Liver (tissue), 9 donors: ENCODE measurements around the gene POU3F3. TPM values are rescaled to one million over a fixed set of nuclear protein-coding genes. Genes with fewer than 3 reads are reported as not detected.

Experiments used
- DNase-seq: peaks from one replicate; pipeline ENCODE4 v3.0.0-alpha.2; 2017; ENCODE audit warnings: low spot score
- H3K27ac ChIP-seq, 2 donors: one replicate each; pipeline ENCODE4 v1.7.0; 2013; ENCODE audit warnings: inconsistent platforms in 2 of 2, low read length in 2 of 2, control low read depth in 1 of 2, low read depth in 1 of 2, mild to moderate bottlenecking in 1 of 2
- H3K27me3 ChIP-seq, 4 donors: one replicate each; pipeline versions ENCODE4 v1.6.1 to v1.7.0; 2013; ENCODE audit warnings: low read length in 3 of 4, inconsistent platforms in 1 of 4, mild to moderate bottlenecking in 1 of 4, moderate library complexity in 1 of 4; ENCODE audit not compliant: control insufficient read depth in 4 of 4, insufficient read depth in 4 of 4
- H3K36me3 ChIP-seq, 4 donors: one replicate each; pipeline versions ENCODE4 v1.6.1 to v1.7.0; 2013; ENCODE audit warnings: low read length in 3 of 4, mild to moderate bottlenecking in 3 of 4, low read depth in 1 of 4, moderate library complexity in 1 of 4; ENCODE audit not compliant: control insufficient read depth in 4 of 4, insufficient read depth in 3 of 4
- H3K4me1 ChIP-seq, 4 donors: one replicate each; pipeline versions ENCODE4 v1.6.1 to v1.7.0; 2013; ENCODE audit warnings: low read length in 3 of 4, mild to moderate bottlenecking in 3 of 4, moderate library complexity in 1 of 4; ENCODE audit not compliant: control insufficient read depth in 4 of 4, insufficient read depth in 4 of 4
- H3K4me3 ChIP-seq, 3 donors: one replicate each; pipeline versions ENCODE4 v1.6.1 to v1.7.0; 2013; ENCODE audit warnings: low read length in 3 of 3, control low read depth in 1 of 3, low read depth in 1 of 3, mild to moderate bottlenecking in 1 of 3
- H3K9ac ChIP-seq, 2 donors: one replicate each; pipeline ENCODE4 v1.7.0; 2013; ENCODE audit warnings: low read length in 2 of 2, mild to moderate bottlenecking in 2 of 2, moderate library complexity in 2 of 2, control low read depth in 1 of 2, low read depth in 1 of 2
- H3K9me3 ChIP-seq, 4 donors: one replicate each; pipeline versions ENCODE4 v1.6.1 to v1.7.0; 2013; ENCODE audit warnings: low read length in 3 of 4; ENCODE audit not compliant: control insufficient read depth in 4 of 4
- EGR1 ChIP-seq, 2 donors: IDR thresholded peaks; 2 replicates each; pipeline ENCODE4 v1.6.1; 2016 to 2018; ENCODE audit warnings: antibody characterized with exemption in 2 of 2, low read depth in 2 of 2
- FOXA1 ChIP-seq: IDR thresholded peaks from 2 replicates; pipeline ENCODE4 v1.6.1; 2016; ENCODE audit warnings: antibody characterized with exemption
- FOXA2 ChIP-seq: IDR thresholded peaks from 2 replicates; pipeline ENCODE4 v1.6.1; 2016; ENCODE audit warnings: antibody characterized with exemption
- GABPA ChIP-seq, 2 donors: IDR thresholded peaks in 1 of 2; conservative IDR thresholded peaks in 1 of 2; 2 replicates each; pipeline ENCODE4 v1.6.1; 2016; ENCODE audit warnings: antibody characterized with exemption in 2 of 2, mild to moderate bottlenecking in 1 of 2, moderate library complexity in 1 of 2
- HNF4G ChIP-seq: IDR thresholded peaks from 2 replicates; pipeline ENCODE4 v1.6.1; 2016; ENCODE audit warnings: antibody characterized with exemption
- JUND ChIP-seq, 2 donors: IDR thresholded peaks; 2 replicates each; pipeline ENCODE4 v1.6.1; 2016; ENCODE audit warnings: antibody characterized with exemption in 2 of 2
- NR2F2 ChIP-seq: IDR thresholded peaks from 2 replicates; pipeline ENCODE4 v1.6.1; 2016; ENCODE audit warnings: antibody characterized with exemption
- RXRA ChIP-seq, 2 donors: IDR thresholded peaks; 2 replicates each; pipeline ENCODE4 v1.6.1; 2017 to 2018; ENCODE audit warnings: antibody characterized with exemption in 2 of 2, mild to moderate bottlenecking in 1 of 2
- TAF1 ChIP-seq: conservative IDR thresholded peaks from 2 replicates; pipeline ENCODE4 v1.6.1; 2016; ENCODE audit warnings: antibody characterized with exemption, mild to moderate bottlenecking
- YY1 ChIP-seq: IDR thresholded peaks from 2 replicates; pipeline ENCODE4 v1.6.1; 2016; ENCODE audit warnings: antibody characterized with exemption, mild to moderate bottlenecking
- WGBS: extraction: QIAGEN DNeasy Blood & Tissue Kit; methylation state at CpG from one replicate; pipeline ENCODE4 v1.1.7; 2013; 5-methylcytosine and 5-hydroxymethylcytosine counted together
- polyA plus RNA-seq, 2 donors: library from polyadenylated mRNA; stranded (reverse) in 1 of 2; unstranded in 1 of 2; fragments of 200-250 nt in 1 of 2; fragments of >200 nt in 1 of 2; fragmentation: Nextera tagmentation in 1 of 2; extraction: Ambion mirVana in 1 of 2; gene quantifications; one replicate each; pipeline versions ENCODE4 v1.2.1 to v1.2.3, GENCODE V29; 2013 to 2015
- total RNA-seq, 2 donors: library from RNA; depleted of rRNA; stranded (reverse); fragments of >200 nt; gene quantifications; one replicate each; pipeline ENCODE4 v1.2.3, GENCODE V29; 2014
- TF ChIP-seq, protein P1 (sequence below): IDR thresholded peaks from 2 replicates; pipeline ENCODE4 v1.6.1; 2016; ENCODE audit warnings: antibody characterized with exemption
- TF ChIP-seq, protein P2 (sequence below): IDR thresholded peaks from 2 replicates; pipeline ENCODE4 v1.6.1; 2016; ENCODE audit warnings: antibody characterized with exemption, mild to moderate bottlenecking
- TF ChIP-seq, protein P3 (sequence below): IDR thresholded peaks from 2 replicates; pipeline ENCODE4 v1.6.1; 2016; ENCODE audit warnings: antibody characterized with exemption
- TF ChIP-seq, protein P4 (sequence below): fragments of 150-350 bp; IDR thresholded peaks from 2 replicates; pipeline ENCODE4 v1.5.1; 2017; ENCODE audit warnings: improper control_type of control experiment, low read depth, low read length; ENCODE audit not compliant: missing input control
- TF ChIP-seq, protein P5 (sequence below): IDR thresholded peaks from 2 replicates; pipeline ENCODE4 v1.6.1; 2016; ENCODE audit warnings: antibody characterized with exemption
- donor health status: healthy.
- donor health status: healthy.
- donor health status: healthy.
- donor health status: healthy.
- donor health status: healthy.

POU3F3 gene
- total and polyA plus RNA-seq, 4 donors = not detected

DNA sequence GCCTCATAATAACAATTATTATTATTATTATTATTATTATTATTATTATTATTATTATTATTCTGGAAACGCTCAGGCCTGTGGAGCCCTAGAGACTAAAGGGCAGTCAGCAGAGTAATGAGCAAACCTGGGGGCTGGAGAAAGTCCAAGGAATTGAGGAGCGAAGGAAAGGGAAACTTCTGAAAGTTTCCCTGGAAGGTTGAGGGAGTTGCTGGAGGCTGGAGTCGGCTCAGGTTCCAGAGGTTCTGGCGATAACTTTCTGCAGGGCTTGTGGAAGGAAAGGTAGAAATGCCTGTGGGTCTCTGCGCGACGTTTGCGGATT is 9.2 kb downstream of the POU3F3 start (continued):
- TF ChIP-seq, protein P1, sequence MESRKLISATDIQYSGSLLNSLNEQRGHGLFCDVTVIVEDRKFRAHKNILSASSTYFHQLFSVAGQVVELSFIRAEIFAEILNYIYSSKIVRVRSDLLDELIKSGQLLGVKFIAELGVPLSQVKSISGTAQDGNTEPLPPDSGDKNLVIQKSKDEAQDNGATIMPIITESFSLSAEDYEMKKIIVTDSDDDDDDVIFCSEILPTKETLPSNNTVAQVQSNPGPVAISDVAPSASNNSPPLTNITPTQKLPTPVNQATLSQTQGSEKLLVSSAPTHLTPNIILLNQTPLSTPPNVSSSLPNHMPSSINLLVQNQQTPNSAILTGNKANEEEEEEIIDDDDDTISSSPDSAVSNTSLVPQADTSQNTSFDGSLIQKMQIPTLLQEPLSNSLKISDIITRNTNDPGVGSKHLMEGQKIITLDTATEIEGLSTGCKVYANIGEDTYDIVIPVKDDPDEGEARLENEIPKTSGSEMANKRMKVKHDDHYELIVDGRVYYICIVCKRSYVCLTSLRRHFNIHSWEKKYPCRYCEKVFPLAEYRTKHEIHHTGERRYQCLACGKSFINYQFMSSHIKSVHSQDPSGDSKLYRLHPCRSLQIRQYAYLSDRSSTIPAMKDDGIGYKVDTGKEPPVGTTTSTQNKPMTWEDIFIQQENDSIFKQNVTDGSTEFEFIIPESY = no peak

DNA sequence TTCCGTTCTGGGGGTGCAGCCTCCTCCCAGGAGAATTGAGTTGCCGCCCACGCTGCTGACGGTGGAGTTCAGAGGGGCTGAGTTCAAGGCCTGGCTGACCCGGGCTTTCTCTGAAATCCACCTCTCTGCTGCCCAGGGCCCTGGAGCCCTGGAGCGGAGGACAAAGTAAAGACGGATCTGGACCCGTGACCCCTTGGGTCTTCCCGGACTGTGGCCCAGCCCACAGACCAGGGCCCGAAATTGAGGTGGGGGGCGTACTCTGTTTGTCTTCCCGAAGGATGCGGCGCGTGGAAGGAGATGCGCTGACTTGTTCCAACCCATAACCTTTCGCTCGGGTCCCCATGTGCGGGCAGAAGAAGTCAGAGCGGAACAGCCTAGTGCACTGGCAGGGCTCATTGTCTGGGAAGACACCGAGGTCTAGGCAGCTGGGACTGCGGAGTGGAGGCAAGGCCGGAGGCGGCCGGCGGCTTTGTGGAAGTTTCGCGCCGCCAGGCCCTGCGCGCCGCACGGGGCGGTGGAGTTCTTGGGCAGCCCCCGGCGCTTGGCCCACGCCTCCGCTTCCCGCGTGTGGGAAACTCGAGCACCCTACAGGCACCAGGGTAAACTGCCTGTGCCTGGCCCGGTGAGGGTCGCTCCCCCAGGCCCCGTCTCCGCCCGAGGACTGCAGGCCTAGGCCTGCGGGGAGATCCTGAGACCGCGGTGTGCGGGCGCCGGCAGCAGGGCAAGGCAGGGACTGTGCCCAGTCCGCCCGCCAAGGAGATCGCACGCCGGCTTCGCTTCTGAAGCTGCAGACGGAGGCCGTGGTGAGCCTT is 9.8 kb downstream of the POU3F3 start:
- TF ChIP-seq FOXA2 (no peak), FOXA1 (no peak), HNF4G (no peak), YY1 (no peak), EGR1 (IDR thresholded peaks at IDR 0.05; ENCODE audit: low read depth in 2 of 2) (no peak), TAF1 (no peak), JUND (IDR thresholded peaks at IDR 0.05) (no peak), RXRA (IDR thresholded peaks at IDR 0.05) (no peak), NR2F2 (no peak), GABPA (IDR thresholded peaks at IDR 0.05 in 1 of 2, conservative IDR thresholded peaks at IDR 0.05 in 1 of 2) (no peak)
- TF ChIP-seq, protein P2, sequence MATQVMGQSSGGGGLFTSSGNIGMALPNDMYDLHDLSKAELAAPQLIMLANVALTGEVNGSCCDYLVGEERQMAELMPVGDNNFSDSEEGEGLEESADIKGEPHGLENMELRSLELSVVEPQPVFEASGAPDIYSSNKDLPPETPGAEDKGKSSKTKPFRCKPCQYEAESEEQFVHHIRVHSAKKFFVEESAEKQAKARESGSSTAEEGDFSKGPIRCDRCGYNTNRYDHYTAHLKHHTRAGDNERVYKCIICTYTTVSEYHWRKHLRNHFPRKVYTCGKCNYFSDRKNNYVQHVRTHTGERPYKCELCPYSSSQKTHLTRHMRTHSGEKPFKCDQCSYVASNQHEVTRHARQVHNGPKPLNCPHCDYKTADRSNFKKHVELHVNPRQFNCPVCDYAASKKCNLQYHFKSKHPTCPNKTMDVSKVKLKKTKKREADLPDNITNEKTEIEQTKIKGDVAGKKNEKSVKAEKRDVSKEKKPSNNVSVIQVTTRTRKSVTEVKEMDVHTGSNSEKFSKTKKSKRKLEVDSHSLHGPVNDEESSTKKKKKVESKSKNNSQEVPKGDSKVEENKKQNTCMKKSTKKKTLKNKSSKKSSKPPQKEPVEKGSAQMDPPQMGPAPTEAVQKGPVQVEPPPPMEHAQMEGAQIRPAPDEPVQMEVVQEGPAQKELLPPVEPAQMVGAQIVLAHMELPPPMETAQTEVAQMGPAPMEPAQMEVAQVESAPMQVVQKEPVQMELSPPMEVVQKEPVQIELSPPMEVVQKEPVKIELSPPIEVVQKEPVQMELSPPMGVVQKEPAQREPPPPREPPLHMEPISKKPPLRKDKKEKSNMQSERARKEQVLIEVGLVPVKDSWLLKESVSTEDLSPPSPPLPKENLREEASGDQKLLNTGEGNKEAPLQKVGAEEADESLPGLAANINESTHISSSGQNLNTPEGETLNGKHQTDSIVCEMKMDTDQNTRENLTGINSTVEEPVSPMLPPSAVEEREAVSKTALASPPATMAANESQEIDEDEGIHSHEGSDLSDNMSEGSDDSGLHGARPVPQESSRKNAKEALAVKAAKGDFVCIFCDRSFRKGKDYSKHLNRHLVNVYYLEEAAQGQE = no peak
- TF ChIP-seq, protein P3, sequence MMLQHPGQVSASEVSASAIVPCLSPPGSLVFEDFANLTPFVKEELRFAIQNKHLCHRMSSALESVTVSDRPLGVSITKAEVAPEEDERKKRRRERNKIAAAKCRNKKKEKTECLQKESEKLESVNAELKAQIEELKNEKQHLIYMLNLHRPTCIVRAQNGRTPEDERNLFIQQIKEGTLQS = no peak
- TF ChIP-seq, protein P1 = no peak
- TF ChIP-seq, protein P4, sequence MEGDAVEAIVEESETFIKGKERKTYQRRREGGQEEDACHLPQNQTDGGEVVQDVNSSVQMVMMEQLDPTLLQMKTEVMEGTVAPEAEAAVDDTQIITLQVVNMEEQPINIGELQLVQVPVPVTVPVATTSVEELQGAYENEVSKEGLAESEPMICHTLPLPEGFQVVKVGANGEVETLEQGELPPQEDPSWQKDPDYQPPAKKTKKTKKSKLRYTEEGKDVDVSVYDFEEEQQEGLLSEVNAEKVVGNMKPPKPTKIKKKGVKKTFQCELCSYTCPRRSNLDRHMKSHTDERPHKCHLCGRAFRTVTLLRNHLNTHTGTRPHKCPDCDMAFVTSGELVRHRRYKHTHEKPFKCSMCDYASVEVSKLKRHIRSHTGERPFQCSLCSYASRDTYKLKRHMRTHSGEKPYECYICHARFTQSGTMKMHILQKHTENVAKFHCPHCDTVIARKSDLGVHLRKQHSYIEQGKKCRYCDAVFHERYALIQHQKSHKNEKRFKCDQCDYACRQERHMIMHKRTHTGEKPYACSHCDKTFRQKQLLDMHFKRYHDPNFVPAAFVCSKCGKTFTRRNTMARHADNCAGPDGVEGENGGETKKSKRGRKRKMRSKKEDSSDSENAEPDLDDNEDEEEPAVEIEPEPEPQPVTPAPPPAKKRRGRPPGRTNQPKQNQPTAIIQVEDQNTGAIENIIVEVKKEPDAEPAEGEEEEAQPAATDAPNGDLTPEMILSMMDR = no peak
- TF ChIP-seq, protein P5, sequence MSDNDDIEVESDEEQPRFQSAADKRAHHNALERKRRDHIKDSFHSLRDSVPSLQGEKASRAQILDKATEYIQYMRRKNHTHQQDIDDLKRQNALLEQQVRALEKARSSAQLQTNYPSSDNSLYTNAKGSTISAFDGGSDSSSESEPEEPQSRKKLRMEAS = no peak
- DNase-seq = no peak
- Histone ChIP-seq H3K4me1 (peaks cover 0 to 12% (median 7%) of the 10 kb centered on the region in 4 donors), H3K4me3 (no peak overlapping the region), H3K27me3 (peaks cover 9 to 45% (median 40%) of the 10 kb centered on the region in 4 donors), H3K9ac (no peak overlapping the region), H3K27ac (no peak overlapping the region), H3K36me3 (no peaks in the 10 kb centered on the region), H3K9me3 (peaks cover 0 to under 1% (median 0%) of the 10 kb centered on the region in 4 donors)
- 6% methylated on average over 60 of the region's 60 CpGs for WGBS
